GM18519 (cell line): ENCODE measurements around the gene LUZP1.

Experiments used
- ATAC-seq: cut with Tn5 transposase; IDR thresholded peaks from one replicate; pipeline ENCODE4 v1.9.1; 2021; ENCODE audit warnings: mild to moderate bottlenecking, moderate library complexity; ENCODE audit not compliant: unreplicated experiment, low FRiP score

The LUZP1 gene

DNA sequence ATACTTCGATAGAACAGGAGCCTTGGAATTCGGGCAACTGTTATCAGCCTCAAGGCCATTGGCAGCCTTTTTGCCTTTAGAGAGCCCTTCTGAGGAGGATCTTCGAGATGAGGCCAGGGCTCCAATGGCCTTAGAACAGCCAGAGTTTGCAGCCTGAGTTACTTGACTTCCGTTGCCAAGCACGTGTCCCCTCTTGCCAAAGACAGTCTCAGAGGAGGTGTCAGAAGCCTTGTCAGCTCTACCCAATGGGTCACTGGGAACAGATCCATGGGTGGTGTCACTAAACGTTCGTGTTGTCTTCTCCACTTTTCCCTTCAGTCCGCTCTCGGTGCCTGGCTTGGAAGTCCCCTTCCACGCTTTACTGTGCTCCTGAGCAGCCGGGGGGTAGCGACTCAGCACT lies 76.2 kb downstream of the LUZP1 start:
- ATAC-seq = no peak

DNA sequence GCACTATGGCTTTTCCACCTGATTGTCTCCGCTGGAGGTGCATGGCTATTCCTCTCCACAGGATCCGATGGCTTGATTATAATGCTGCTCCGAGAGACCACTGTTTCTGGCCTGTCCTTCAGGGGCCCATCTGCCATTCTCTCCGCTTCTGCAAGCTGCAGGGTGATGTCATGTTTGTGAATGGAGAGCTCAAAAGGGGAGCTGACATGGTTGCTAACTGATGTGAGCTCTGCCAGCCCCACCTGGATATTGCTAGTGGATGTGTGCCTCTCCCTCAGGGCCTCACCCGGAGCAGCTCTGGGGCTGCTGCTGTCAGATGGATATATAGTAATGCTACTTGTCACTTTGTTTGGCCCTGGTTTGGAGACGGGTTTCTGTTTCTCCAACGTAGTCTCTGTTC lies 77.1 kb downstream of the LUZP1 start:
- ATAC-seq = no peak

DNA sequence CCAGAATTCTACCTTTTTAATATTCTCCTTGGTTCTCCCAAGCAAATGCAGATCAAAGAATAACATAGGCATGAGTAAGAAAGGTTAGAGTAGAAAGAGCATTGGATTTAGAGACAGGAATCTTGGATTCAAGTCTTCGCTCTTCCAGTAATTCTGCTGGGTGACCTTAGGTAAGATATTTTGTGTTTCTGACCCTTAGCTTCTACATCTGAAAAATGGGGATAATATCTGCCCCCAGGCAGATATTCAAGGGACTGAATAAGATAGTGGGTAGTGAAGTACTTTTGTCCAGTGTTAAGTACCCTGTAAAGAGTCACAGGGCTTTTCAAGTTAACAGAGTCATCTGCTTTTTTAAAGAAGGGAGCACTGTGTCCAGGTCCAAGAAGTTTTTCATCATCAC lies 78.6 kb downstream of the LUZP1 start:
- no peak for ATAC-seq

DNA sequence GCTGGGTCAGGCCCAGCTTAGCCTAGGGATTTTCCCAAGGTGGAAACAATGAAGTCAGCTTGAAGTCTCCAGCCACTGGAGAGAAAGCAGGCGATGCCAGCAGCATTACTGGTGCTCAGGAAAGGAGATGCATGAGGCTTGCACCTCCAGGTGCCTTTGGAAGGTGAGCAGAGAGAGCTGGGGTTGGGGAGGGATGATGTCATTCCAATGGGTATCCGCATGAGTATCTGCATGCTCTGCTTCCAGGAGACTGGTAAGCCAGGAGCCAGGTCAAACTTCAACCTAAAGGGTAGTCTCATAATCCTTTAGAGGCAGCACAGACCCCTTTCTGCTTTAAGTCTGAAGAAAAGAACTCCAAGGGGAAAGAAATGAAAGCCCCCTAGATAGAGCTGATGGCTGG lies 80.6 kb downstream of the LUZP1 start:
- no peak for ATAC-seq

DNA sequence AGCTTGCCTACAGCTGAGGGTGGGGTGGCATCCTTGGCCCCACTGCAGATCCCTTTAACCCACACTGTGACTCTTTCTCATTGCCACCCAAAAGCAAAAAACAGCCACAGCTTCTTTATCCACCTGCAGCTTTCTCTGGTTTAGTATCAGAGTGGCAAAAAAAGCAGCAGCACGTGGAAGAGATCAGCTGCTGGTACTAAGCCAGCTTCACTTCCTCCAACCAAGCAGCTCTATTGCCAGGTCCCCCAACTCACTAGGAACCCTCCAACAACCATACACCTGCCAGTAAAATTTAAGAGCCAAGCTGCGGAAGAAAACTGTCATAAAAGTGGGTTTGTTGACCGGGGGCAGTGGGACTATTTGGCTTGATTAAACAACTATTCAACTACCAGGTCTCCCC lies 83.0 kb downstream of the LUZP1 start:
- ATAC-seq = no peak

DNA sequence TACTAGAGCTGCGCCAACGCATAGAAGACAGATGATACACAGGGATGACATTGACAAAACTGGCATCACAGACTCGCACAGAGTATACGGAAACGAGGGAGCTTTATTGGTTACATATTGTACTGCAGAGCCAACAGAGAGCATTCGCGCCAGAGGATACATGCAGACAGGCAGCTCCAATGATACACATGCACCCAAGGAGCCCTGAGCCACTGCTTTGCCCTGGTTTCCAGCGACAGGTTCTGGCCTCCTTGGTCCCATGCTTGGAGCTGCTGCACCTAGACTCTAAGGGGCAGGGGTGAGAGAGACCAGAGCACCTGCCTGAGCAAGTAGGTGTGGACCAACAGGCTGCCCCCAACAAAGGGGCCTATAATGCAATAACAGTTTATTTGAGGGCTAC lies 83.8 kb downstream of the LUZP1 start:
- no peak for ATAC-seq

DNA sequence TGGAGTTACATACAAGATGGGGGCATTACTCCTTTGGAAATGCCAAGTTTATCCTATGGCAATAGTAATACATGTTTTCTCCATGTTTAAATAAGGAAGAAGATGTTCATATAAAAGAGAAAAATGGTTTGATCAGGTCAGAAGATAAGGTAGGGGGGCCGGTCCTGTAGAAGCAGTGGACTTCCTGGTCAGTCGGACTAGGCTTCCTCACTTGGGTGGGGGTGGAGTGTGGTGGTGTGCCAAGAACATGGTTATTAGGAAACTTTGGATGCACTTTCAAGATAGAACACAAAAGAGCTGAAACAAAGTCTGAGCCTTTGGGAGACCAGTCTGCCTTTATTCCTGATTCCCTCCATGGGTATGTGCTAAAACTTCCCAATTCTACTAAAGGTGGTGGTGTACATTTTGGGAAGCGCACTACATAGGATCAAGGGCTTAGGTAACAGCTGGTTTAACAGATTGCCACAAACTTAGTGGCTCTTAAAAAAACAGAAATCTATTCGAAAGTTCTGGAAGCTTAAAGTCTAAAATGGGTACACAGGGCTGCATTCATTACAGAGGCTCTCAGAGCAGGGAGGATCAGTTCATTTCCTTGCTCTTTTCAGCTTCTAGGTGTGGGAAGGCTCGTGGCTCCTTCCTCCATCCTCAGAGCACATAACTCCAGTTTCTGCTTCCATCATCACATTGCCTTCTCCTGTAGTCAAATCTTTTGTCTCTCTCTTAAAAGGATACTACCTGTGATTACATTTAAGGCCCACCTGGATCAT lies 84.8 kb downstream of the LUZP1 start:
- no peak for ATAC-seq

DNA sequence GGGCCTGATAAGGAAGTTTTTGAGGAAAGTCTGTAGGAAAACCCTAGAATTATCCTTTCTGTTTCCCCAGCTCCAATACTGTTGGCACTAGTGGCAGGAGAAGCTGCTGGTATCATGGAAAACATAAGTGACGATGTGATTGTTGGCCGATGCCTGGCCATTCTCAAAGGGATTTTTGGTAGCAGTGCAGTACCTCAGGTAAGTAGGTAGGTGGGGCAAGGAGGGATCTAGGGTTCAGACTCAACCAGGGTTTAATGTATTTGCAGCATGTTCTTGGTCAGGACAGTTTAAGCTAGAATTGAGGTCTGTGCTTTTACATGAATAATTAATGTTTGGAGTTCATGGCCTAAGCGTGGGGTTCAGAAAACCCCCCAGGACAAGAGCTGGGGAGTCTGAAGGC lies 87.3 kb downstream of the LUZP1 start:
- no peak for ATAC-seq

DNA sequence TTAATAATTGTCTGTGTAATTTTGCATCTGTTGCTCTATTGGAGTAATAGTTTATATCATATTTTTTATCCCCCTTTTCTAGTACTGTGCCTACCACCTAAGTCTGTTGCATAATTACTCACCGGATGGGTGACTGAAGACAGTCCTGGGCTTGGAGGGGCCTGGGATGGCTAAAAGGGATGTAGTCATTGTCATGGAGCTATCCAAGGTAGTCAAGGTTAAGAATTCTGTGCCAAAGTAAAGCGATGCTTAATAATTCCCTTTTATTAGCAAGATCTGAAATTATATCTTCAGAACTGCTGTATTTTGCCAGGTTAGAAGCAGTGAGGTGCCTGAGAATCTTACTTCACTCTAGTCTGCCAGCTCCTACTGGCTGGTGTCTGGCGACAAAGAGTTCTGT lies 87.8 kb downstream of the LUZP1 start:
- no peak for ATAC-seq

DNA sequence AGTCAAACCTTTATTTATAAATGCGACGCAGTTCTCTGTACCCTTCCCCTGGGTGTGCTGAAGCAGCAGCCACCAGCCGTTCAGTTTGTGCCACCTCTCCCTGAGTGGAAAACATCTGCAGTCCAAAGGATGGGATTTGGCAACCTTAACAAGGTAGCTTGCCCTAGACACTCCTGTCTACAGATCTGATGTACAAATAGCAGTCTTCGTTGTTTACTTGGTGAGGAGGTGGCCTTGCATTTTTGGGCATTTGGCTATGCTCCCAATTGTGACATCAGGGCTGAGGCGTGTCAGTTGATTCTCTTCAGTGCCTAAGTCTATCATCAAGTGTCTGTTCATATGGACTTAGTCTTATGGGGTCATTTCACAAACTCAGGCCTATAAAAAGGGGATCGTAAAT lies 89.6 kb downstream of the LUZP1 start:
- no peak for ATAC-seq

DNA sequence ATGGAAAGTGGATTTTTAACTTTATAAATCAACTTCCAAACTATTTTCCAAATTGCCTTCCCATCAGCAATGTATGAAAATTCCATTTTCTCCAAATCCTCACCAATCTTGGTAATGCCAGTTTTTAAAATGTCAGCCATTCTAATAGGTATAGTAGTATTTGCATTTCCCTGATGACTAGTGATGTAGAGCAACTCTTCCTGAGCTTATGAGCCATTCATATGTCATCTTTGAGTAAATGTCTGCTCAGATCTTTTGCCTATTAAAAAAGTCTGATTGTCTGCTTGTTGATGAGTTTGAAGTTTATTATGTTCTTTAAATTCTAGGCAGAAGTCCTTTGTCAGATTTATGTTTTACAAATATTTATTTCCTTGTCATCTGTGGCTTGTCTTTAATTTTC lies 94.6 kb downstream of the LUZP1 start:
- no peak for ATAC-seq

DNA sequence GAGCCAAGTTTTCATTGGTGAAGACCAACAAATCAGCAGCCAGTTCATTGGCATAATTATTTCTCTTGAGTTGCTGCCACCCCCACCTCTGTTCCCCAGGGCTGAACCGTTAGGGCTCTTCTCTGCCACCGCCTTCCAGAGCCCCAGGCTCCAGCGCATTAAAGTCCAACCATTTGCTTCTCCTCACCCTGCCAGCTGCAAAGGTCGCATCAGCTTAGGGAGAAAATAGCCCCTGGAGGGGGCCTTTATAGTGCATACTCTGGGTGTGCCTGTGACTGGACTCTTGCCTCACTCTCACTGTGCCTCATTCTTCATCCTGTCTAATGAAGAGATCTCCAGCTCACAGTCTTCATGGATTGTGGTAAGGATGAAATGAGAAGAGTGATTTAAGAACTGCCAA lies 99.0 kb downstream of the LUZP1 start:
- ATAC-seq = no peak

DNA sequence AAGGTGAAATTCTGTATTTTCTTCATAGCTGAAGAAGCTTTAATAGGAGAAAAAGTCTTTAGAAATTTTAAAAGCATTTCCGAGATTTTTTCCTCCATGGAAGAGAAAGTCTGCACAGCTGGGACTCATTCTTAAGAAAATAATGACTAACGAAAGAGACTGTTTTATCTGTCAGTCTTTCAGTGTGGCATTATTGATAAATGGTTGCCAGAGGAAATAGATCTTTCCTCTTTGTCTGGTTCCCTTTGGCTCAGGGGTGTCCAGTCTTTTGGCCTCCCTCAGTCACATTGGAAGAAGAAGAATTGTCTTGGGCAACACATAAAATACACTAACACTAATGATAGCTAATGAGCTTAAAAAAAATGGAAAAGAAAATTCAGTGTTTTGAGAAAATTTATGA lies 99.5 kb downstream of the LUZP1 start:
- ATAC-seq = no peak

DNA sequence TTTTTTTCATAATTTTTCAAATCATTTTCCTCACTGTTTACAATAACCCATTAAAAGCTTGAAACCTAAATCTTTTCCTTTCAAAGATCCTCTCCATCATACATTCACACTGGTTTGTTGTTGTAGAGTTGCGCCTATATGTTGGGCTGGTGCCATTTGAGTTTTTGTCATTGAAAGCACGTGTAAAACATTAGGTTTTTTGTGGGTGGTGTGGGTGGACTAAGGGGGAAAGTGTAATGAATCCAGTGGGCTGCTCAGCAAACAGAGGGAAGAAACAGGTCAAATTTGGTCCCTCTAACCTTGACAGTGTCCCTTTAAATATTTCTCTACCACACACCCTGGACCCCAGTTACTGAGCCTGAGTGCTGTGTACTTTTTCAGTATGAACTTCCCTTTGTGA lies 102.6 kb downstream of the LUZP1 start:
- ATAC-seq = no peak

DNA sequence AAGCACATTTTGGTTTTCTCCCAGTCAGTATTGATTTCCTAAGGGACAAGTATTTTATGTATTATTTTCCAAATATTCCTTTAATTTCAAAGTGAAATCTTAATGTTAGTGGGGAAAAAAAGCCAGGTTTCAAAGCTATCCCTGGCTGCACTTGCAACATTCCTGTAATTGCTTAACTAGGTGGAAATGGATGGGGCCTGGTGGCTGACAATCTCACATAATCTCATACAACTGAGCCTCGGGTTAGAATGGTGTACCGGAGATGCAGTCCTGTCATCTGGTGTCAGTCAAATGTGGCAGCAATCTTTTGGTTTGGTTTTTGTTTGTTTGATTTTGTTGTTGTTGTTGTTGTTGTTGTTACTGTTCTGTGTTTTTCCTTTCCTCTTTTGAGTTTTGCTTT lies 103.3 kb downstream of the LUZP1 start:
- no peak for ATAC-seq

DNA sequence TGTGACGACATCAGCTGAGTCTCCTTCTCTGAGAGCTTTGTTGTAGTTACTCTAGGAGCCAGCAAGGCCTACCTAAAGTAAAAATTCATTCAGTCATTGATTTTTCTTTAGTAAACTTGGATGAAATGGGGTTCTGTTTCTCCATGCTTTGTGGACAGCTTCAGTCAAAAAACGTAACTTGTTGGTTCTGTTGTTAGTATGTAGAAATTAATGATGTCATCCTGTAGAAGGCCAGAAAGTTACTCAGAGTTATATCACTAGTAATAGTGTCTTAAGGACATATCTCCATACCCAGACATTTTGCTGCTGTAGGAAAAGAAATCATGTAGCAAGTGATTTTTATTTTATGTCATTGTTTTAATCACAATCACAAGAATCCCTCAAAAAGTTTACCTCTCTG lies 106.4 kb downstream of the LUZP1 start:
- ATAC-seq = no peak

DNA sequence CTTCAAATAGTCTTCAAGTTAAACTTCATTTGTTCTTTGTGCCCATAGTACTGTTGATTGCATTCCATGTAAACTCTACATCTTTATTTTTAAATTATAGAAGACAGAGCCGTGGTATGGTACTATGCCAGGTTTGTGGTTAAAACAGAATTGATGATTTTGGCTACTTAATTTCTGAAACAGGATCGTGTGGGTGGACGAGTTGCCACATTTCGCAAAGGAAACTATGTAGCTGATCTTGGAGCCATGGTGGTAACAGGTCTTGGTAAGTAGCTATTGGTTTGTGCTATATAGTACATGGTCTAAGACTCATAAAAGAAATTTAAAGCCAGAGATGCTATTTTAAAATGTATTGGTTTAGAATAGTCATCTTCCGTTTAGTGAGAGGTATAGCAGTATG lies 111.4 kb downstream of the LUZP1 start:
- no peak for ATAC-seq

DNA sequence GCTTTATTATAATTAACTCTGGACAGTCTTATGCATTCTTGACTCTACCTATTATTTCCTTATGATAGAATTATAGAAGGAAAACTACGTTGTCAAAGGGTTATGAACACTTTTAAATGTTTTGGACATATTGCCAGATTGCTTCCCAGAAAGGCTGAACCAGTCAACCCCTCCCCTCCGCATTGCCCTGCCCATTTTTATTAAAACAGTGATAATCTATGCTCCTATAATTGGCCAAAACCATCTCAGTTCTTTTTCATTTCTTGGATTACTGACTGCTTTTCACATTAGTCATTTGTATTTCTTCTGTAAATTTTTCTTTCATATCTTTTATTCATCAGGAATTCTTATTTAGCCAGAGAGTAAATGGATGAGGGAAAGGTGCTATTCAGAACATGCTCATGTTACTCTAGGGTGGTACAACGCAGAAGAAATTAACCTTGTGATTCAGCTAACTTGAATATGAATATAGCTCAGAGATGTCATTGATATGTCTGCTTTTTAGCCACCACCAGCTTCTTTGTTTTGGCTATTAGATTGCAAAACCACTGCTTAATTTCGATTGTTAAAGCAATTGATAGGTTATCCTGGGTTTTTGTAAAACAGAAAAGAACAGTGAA lies 117.3 kb downstream of the LUZP1 start:
- ATAC-seq = no peak

DNA sequence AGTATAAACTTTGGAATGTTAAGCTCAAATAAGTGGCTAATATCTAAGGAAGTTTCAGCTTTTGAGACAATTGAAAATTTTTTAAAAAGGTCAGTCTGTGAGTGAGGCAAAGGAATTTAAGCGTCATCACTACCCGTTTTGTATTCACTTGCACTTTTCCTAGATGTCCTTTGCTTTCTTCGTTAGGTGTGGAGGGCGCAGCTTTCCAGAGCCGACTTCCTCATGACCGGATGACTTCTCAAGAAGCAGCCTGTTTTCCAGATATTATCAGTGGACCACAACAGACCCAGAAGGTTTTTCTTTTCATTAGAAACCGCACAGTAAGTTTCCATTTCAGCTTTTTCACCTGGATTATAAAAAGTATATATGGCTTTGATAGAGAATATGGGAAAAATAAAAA lies 118.5 kb downstream of the LUZP1 start:
- no peak for ATAC-seq

DNA sequence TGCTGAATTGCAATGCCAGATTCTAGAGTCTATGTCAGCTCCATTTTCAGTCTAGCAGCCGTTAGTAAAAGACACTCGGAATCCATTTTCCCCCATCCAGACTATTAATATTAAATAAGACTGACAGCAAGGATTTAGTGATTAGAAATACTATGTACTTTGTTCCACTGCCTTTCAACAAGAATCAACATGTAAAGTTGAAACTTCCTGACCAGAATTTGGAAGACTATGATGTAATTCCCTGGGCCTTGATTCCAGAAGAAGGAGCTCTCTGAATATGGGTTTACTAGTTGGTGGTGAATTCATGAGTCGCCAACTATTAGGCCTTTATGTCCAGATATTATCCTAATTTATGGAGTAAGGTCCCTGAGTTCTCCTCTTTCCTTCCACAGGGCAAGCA lies 124.6 kb downstream of the LUZP1 start:
- ATAC-seq = no peak

DNA sequence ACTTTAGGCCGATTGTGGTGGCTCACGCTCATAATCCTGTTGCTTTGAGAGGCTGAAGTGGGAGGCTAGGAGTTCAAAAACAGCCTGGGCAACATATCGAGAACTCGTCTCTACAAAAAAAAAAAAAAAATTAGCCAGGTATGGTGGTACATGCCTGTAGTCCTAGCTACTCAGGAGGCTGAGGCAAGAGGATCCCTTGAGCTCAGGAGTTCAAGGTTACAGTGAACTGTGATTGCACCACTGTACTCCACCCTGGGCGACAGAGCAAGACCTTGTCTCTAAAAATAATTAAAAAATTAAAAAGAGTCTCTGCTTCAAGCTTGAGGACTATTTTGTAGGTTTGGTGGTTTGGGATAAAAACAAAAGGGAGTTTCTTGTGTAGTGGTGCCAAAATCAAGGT lies 128.1 kb downstream of the LUZP1 start:
- no peak for ATAC-seq

DNA sequence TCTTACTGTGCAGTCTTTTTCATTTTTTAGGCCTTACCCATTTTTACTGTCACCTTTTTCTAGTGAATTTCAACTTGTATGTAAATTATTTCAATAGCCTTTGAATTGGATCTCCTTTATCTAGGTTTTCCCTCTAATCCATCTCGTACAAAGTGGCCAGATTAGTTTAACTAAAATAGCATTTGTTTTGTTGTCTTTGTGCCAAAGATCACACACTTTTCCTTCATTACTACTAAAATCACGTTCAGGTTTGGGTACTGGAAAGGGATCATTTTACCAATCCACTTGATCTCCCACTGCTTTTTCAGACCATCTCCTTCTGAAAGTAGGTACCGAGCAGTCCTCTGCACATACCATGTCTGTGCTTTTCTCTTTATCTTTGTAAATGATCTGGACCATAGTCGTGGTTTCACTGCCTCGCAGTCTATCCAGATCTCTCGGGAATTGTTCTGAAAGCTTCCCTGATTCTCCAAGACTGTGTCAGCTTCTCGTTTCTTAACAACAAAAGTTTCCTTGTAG lies 129.3 kb downstream of the LUZP1 start:
- no peak for ATAC-seq
